ENCODE results near the gene GYPC.
"Not testable (repeated sequence)": the region's sequence is repeated elsewhere in the genome, so short reads cannot be mapped to it uniquely, and the experiment has no call there.

The GYPC gene

GRCh38 chr2:126669772-126670171 is 13.8 kb downstream of the GYPC start:
- no peak for DNase-seq (ENCODE audit: low read depth in 2 of 2)

- DNase-seq (ENCODE audit: low read depth in 2 of 2) = no peak
Measured at GRCh38 chr2:126671488-126671887, 15.5 kb downstream of the GYPC start.

GRCh38 chr2:126672980-126673605 is 17.1 kb downstream of the GYPC start:
- DNase-seq (ENCODE audit: low read depth in 2 of 2) = no peak

- no peak for DNase-seq (ENCODE audit: low read depth in 2 of 2)
Measured at GRCh38 chr2:126674075-126674744, 18.3 kb downstream of the GYPC start.

GRCh38 chr2:126675637-126676036 is 19.7 kb downstream of the GYPC start:
- DNase-seq (ENCODE audit: low read depth in 2 of 2) = no peak

GRCh38 chr2:126676221-126677175 is 20.5 kb downstream of the GYPC start:
- DNase-seq (ENCODE audit: low read depth in 2 of 2) = no peak

GRCh38 chr2:126677176-126677538 is 21.2 kb downstream of the GYPC start:
- no peak for DNase-seq (ENCODE audit: low read depth in 2 of 2)

GRCh38 chr2:126678269-126679065 is 22.5 kb downstream of the GYPC start:
- DNase-seq (ENCODE audit: low read depth in 2 of 2) = no peak

GRCh38 chr2:126679094-126679713 is 23.2 kb downstream of the GYPC start:
- DNase-seq (ENCODE audit: low read depth in 2 of 2) = no peak

GRCh38 chr2:126681505-126681904 is 25.5 kb downstream of the GYPC start:
- DNase-seq (ENCODE audit: low read depth in 2 of 2) = no peak

GRCh38 chr2:126685629-126686028 is 29.7 kb downstream of the GYPC start:
- DNase-seq (ENCODE audit: low read depth in 2 of 2) = no peak

GRCh38 chr2:126686286-126686685 is 30.3 kb downstream of the GYPC start:
- no peak for DNase-seq (ENCODE audit: low read depth in 2 of 2)

GRCh38 chr2:126686841-126687485 is 31.0 kb downstream of the GYPC start:
- DNase-seq (ENCODE audit: low read depth in 2 of 2) = no peak

GRCh38 chr2:126687503-126687902 is 31.5 kb downstream of the GYPC start:
- no peak for DNase-seq (ENCODE audit: low read depth in 2 of 2)

GRCh38 chr2:126688594-126688993 is 32.6 kb downstream of the GYPC start:
- DNase-seq (ENCODE audit: low read depth in 2 of 2) = not testable (repeated sequence)

- not testable (repeated sequence) for DNase-seq (ENCODE audit: low read depth in 2 of 2)
Measured at GRCh38 chr2:126692241-126692640, 36.3 kb downstream of the GYPC start.

- not testable (repeated sequence) for DNase-seq (ENCODE audit: low read depth in 2 of 2)
Measured at GRCh38 chr2:126692934-126693592, 37.1 kb downstream of the GYPC start.

- no peak for DNase-seq (ENCODE audit: low read depth in 2 of 2)
Measured at GRCh38 chr2:126696644-126697520, 40.9 kb downstream of the GYPC start.

- DNase-seq (ENCODE audit: low read depth in 2 of 2) = no peak
Measured at GRCh38 chr2:126698376-126698775, 42.4 kb downstream of the GYPC start.

Data from stimulated activated CD4-positive, alpha-beta T cell treated with anti-CD3 and anti-CD28 coated beads, Interleukin-4, amount 100 ng/mL, for 48 hours (primary cell).